Smooth muscle cell (in vitro differentiated cells): ENCODE measurements around the gene COL4A2. TPM values are rescaled to one million over a fixed set of nuclear protein-coding genes. Genes with fewer than 3 reads are reported as not detected.
A peak's percentile ranks its signal among the peaks of the same experiment; 100 is the strongest.

Experiments
- DNase-seq: peaks from one replicate; lab custom pipeline; 2025; ENCODE audit not compliant: unreplicated experiment; lab: John Stamatoyannopoulos, UW
- H2AFZ ChIP-seq: fragments of 200-600 bp; sonication (generic); 2 replicates; pipeline ENCODE4 v1.6.0; 2016; ENCODE audit warnings: antibody characterized with exemption, low read depth, mild to moderate bottlenecking
- H3F3A ChIP-seq: fragments of 200-600 bp; sonication (generic); 2 replicates; pipeline ENCODE4 v1.6.0; 2017; ENCODE audit warnings: antibody characterized with exemption, low read depth
- H3K27ac ChIP-seq: fragments of 200-600 bp; sonication (generic); 2 replicates; pipeline ENCODE4 v1.5.1; 2016; ENCODE audit warnings: low read depth, mild to moderate bottlenecking
- H3K27me3 ChIP-seq: fragments of 200-600 bp; sonication (generic); 2 replicates; pipeline ENCODE4 v1.6.1; 2016; ENCODE audit warnings: low read depth, mild to moderate bottlenecking
- H3K36me3 ChIP-seq: fragments of 200-600 bp; sonication (generic); 2 replicates; pipeline ENCODE4 v1.5.1; 2016; ENCODE audit warnings: low read depth
- H3K4me1 ChIP-seq: fragments of 200-600 bp; sonication (generic); 2 replicates; pipeline ENCODE4 v1.5.1; 2016; ENCODE audit warnings: low read depth
- H3K4me2 ChIP-seq: fragments of 200-600 bp; sonication (generic); 2 replicates; pipeline ENCODE4 v1.6.0; 2016; ENCODE audit warnings: mild to moderate bottlenecking
- H3K4me3 ChIP-seq: fragments of 200-600 bp; sonication (generic); 2 replicates; pipeline ENCODE4 v1.5.1; 2016; ENCODE audit warnings: mild to moderate bottlenecking
- H3K79me2 ChIP-seq: fragments of 200-600 bp; sonication (generic); 2 replicates; pipeline ENCODE4 v1.6.0; 2016; ENCODE audit warnings: low read depth, mild to moderate bottlenecking
- H3K9ac ChIP-seq: fragments of 200-600 bp; sonication (generic); 2 replicates; pipeline ENCODE4 v1.6.0; 2016; ENCODE audit warnings: low read depth
- H3K9me3 ChIP-seq: fragments of 200-600 bp; sonication (generic); replicated peaks from 2 replicates; pipeline ENCODE4 v1.5.1; 2016; ENCODE audit warnings: low read depth
- H4K20me1 ChIP-seq: fragments of 200-600 bp; sonication (generic); 2 replicates; pipeline ENCODE4 v1.6.0; 2016; ENCODE audit warnings: low read depth
- WGBS: methylation state at CpG from one replicate; pipeline ENCODE4 v1.1.7; 2016; ENCODE audit warnings: low lambda C conversion rate; 5-methylcytosine and 5-hydroxymethylcytosine counted together
- polyA plus RNA-seq: library from polyadenylated mRNA; unstranded; fragments of >200 nt; fragmentation: Nextera tagmentation; extraction: Ambion mirVana; gene quantifications from 2 replicates; pipeline ENCODE4 v1.2.1, GENCODE V29; 2016
- total RNA-seq: library from RNA; depleted of rRNA; stranded (reverse); fragments of >200 nt; gene quantifications from 2 replicates; pipeline ENCODE4 v1.2.3, GENCODE V29; 2014
- TF ChIP-seq, protein P1 (sequence below): fragments of 200-600 bp; sonication (generic); IDR thresholded peaks from 2 replicates; pipeline ENCODE4 v1.5.1; 2017; ENCODE audit warnings: borderline replicate concordance, mild to moderate bottlenecking, antibody characterized with exemption; ENCODE audit not compliant: insufficient read depth, poor library complexity, severe bottlenecking

The COL4A2 gene
- total and polyA plus RNA-seq, 2 experiments from 2014 or later, result 1,456 to 2,786 TPM

DNA sequence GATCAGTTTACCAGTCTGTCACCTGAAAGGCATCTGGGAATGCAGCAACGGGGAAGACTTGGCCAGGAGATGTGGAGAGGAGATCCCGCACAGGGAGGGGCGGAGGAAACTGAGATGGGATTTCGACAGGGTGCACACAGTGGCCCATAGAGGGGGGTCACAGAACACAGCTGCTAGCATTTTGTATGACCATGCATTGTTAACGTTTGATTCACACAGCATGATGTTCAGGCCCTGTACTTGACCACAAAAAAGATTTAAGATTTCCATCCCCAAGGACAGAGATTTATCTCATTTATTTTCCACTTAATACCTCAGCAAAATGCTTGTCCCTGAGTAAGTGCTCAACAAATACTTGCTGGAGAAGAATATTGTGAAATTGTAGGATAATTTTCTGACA, 191.2 kb downstream of the COL4A2 start:
- H2AFZ ChIP-seq, result no peak overlapping the region
- H3K4me3 ChIP-seq, result no peak overlapping the region
- DNase-seq, result no peak
- peaks cover 31% of the 10 kb centered on the region for H3K36me3 ChIP-seq
- H3K9me3 ChIP-seq, result no peaks in the 10 kb centered on the region
- H3K27me3 ChIP-seq, result no peaks in the 10 kb centered on the region
- TF ChIP-seq, protein P1, sequence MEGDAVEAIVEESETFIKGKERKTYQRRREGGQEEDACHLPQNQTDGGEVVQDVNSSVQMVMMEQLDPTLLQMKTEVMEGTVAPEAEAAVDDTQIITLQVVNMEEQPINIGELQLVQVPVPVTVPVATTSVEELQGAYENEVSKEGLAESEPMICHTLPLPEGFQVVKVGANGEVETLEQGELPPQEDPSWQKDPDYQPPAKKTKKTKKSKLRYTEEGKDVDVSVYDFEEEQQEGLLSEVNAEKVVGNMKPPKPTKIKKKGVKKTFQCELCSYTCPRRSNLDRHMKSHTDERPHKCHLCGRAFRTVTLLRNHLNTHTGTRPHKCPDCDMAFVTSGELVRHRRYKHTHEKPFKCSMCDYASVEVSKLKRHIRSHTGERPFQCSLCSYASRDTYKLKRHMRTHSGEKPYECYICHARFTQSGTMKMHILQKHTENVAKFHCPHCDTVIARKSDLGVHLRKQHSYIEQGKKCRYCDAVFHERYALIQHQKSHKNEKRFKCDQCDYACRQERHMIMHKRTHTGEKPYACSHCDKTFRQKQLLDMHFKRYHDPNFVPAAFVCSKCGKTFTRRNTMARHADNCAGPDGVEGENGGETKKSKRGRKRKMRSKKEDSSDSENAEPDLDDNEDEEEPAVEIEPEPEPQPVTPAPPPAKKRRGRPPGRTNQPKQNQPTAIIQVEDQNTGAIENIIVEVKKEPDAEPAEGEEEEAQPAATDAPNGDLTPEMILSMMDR, result no peak
- peaks cover 69% of the 10 kb centered on the region for H3F3A ChIP-seq
- no peak overlapping the region for H3K9ac ChIP-seq
- peaks cover 4% of the 10 kb centered on the region for H3K79me2 ChIP-seq
- WGBS, result 84% methylated on average over 5 of the region's 5 CpGs
- H3K4me2 ChIP-seq, result no peak overlapping the region
- peaks cover 3% of the 10 kb centered on the region for H3K4me1 ChIP-seq
- H3K27ac ChIP-seq, result peak overlapping the region; percentile 80
- H4K20me1 ChIP-seq, result peaks cover 86% of the 10 kb centered on the region

DNA sequence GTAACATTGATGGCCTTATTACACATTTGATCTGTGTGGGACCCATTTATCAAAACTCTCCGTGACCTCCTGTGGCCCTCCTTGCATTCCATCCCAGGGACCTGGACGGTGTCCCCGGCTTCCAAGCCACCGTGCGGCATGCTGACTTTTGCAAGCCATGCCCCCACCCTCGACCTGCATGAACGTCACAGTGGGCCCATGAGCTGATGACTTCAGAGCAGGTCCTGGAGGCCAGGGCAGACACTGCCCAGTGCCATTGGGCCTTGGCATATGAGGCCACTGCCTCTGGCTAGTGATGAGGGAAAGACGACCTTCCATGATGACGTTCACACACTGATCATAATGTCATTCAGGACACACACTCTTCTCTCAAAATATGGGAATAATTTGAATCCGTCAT, 191.7 kb downstream of the COL4A2 start:
- H3K27ac ChIP-seq, result peak overlapping the region; percentile 80

DNA sequence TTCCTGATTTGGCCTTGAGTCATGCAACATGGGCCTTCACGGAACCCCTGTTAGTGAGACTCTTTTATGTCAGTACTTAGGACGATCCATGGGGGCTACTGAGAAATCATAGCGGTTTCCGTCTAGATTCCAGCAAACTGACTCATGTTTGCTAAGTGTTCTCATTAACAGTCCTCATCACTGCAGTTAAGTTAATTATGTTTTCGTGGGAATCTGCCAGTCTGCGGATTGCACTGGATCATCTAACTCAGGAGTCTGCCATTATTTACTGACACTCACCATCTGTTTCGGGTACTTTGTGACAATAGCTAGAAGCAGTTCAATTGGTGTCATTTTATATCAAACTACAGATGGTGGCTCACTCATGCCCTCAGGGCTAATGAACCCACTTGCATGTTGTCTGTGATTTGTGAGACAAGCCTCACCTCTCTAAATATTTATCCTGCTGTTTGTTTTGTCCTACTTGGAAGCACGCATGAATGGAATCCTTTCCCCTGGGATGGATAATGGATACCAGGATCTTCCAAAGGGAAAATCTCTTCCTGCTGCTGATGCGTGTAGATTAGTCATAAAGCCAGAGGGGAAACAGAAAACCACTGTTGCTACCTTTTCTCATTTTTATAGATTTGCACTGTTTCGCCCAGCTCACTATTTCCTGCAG, 192.7 kb downstream of the COL4A2 start:
- Histone ChIP-seq H3K9me3 (no peaks in the 10 kb centered on the region), H3K79me2 (peaks cover 4% of the 10 kb centered on the region), H3K27me3 (no peaks in the 10 kb centered on the region), H2AFZ (no peak overlapping the region), H4K20me1 (peaks cover 85% of the 10 kb centered on the region), H3K9ac (no peak overlapping the region), H3K27ac (peak overlapping the region; percentile 80), H3F3A (peaks cover 69% of the 10 kb centered on the region), H3K36me3 (peaks cover 31% of the 10 kb centered on the region), H3K4me3 (no peak overlapping the region), H3K4me1 (peaks cover 3% of the 10 kb centered on the region), H3K4me2 (peak overlapping the region; percentile 7)
- no peak for DNase-seq
- 45% methylated on average over 10 of the region's 10 CpGs for WGBS
- TF ChIP-seq, protein P1, result no peak

More for the DNA sequence above, 191.7 kb downstream of the COL4A2 start:
- WGBS, result 93% methylated on average over 10 of the region's 10 CpGs
- H4K20me1 ChIP-seq, result peaks cover 84% of the 10 kb centered on the region
- H3F3A ChIP-seq, result peaks cover 65% of the 10 kb centered on the region
- no peak for DNase-seq
- no peak overlapping the region for H3K4me3 ChIP-seq
- H3K36me3 ChIP-seq, result peaks cover 31% of the 10 kb centered on the region
- TF ChIP-seq, protein P1, result no peak
- H3K4me1 ChIP-seq, result peaks cover 3% of the 10 kb centered on the region
- H2AFZ ChIP-seq, result no peak overlapping the region
- H3K4me2 ChIP-seq, result no peak overlapping the region
- H3K79me2 ChIP-seq, result peaks cover 4% of the 10 kb centered on the region
- no peaks in the 10 kb centered on the region for H3K9me3 ChIP-seq
- no peak overlapping the region for H3K9ac ChIP-seq
- no peaks in the 10 kb centered on the region for H3K27me3 ChIP-seq

GRCh38 chr13:110500341-110500740, 193.3 kb downstream of the COL4A2 start:
- Histone ChIP-seq H2AFZ (no peak overlapping the region), H3K9me3 (no peaks in the 10 kb centered on the region), H3K9ac (no peak overlapping the region), H4K20me1 (peaks cover 85% of the 10 kb centered on the region), H3K27ac (peak overlapping the region; percentile 80), H3K27me3 (no peaks in the 10 kb centered on the region), H3K79me2 (peaks cover 4% of the 10 kb centered on the region), H3K4me2 (peak overlapping the region; percentile 7), H3K36me3 (peaks cover 26% of the 10 kb centered on the region), H3K4me1 (peaks cover 3% of the 10 kb centered on the region), H3F3A (peaks cover 68% of the 10 kb centered on the region), H3K4me3 (no peak overlapping the region)
- TF ChIP-seq, protein P1, result no peak
- WGBS, result 86% methylated on average over 3 of the region's 3 CpGs
- DNase-seq, result no peak
